Activated CD8-positive, alpha-beta T cell treated with anti-CD3 and anti-CD28 coated beads, Interleukin-2, amount 10 ng/mL, durations not matched to agents 7 days and 5 days (primary cell): ENCODE results near the gene ELAVL1. TPM values are rescaled to one million over a fixed set of nuclear protein-coding genes. Genes with fewer than 3 reads are reported as not detected.

ENCODE experiments used
- ATAC-seq: fragments of 150-1000 bp; cut with Tn5 transposase; one replicate; pipeline ENCODE4 v1.10.0; 2021; ENCODE audit warnings: moderate library complexity
- CTCF ChIA-PET: fragments of 350-600 bp; sonication (Branson Sonifier 250); formaldehyde crosslinking; loops from one replicate; lab custom pipeline; 2021; ENCODE audit warnings: antibody characterized with exemption; lab: Charles Lee
- POLR2A ChIA-PET: fragments of 350-600 bp; sonication (Branson Sonifier 250); formaldehyde crosslinking; loops from one replicate; lab custom pipeline; 2021; ENCODE audit warnings: antibody characterized with exemption; lab: Charles Lee
- DNase-seq: peaks from one replicate; pipeline ENCODE4 v3.0.0-alpha.2; 2020
- H3K27ac Mint-ChIP-seq: one replicate; pipeline ENCODE4 v1.8.0; 2021; ENCODE audit warnings: mild to moderate bottlenecking, mixed read lengths
- H3K27me3 Mint-ChIP-seq: one replicate; pipeline ENCODE4 v1.8.0; 2021; ENCODE audit warnings: low read depth, mixed read lengths
- H3K36me3 Mint-ChIP-seq: one replicate; pipeline ENCODE4 v1.8.0; 2021; ENCODE audit warnings: low read depth, mixed read lengths
- H3K4me1 Mint-ChIP-seq: one replicate; pipeline ENCODE4 v1.8.0; 2021; ENCODE audit warnings: low read depth, mixed read lengths
- H3K4me3 Mint-ChIP-seq: one replicate; pipeline ENCODE4 v1.8.0; 2021; ENCODE audit warnings: mild to moderate bottlenecking, mixed read lengths
- H3K9me3 Mint-ChIP-seq: one replicate; pipeline ENCODE4 v1.8.0; 2022; ENCODE audit warnings: mixed read lengths; ENCODE audit not compliant: insufficient read depth
- total RNA-seq, 2 experiments: library from RNA; stranded (reverse); gene quantifications; one replicate each; pipeline ENCODE4 v1.2.3, GENCODE V29; 2021

Gene ELAVL1
- total RNA-seq, 2 experiments from 2014 or later: 128 to 132 TPM

DNA sequence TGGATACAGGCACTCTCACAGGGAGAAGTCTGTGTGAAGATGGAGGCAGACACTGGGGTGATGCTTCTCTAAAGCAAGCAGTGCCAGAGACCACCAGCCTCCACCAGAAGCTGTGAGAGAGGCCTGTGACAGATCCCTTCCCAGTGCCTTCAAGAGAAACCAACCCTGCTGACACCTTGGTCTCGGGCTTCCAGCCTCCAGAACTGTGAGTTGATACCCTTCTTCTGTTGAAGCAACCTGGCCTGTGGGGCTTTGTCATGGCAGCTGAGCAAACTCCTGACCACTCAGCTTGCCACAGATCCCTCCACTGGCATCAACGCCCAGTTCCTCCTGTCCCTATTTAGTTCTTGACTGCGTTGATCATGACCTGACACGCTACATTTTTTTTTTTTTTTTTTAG, 29.0 kb downstream of the ELAVL1 start:
- ChIA-PET CTCF (no interaction called here), POLR2A (no interaction called here)
- no peaks in the 10 kb centered on the region for H3K9me3 Mint-ChIP-seq
- no peaks in the 10 kb centered on the region for H3K4me1 Mint-ChIP-seq
- H3K4me3 Mint-ChIP-seq: no peak overlapping the region
- DNase-seq (no peak), ATAC-seq (no peak)
- no peaks in the 10 kb centered on the region for H3K27me3 Mint-ChIP-seq
- H3K36me3 Mint-ChIP-seq: peaks cover 23% of the 10 kb centered on the region
- no peak overlapping the region for H3K27ac Mint-ChIP-seq

DNA sequence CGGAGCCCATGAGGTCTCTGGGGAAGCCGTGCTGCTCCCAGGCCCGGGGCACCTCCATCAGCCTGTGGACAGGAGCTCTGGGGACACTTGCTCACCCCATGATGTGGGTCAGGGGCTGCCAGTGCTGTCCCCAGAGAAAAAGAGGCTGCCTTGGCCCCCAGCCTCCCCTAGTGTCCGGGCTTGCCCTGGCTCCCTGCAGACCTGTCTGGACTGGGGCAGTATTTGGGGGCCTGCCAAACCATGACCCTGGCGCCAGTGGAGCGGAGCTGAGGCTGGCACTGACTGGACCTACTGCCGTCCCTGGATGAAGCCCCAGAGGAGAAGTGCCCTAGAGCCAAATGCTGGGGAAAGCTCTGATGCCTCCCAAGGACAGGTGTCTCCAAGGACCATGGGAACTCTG, 30.4 kb downstream of the ELAVL1 start:
- ATAC-seq (no peak), DNase-seq (no peak)
- Mint-ChIP-seq H3K4me3 (no peak overlapping the region), H3K27ac (no peak overlapping the region), H3K4me1 (no peaks in the 10 kb centered on the region), H3K36me3 (peaks cover 14% of the 10 kb centered on the region), H3K9me3 (no peaks in the 10 kb centered on the region), H3K27me3 (no peaks in the 10 kb centered on the region)
- ChIA-PET POLR2A (no interaction called here), CTCF (no interaction called here)

DNA sequence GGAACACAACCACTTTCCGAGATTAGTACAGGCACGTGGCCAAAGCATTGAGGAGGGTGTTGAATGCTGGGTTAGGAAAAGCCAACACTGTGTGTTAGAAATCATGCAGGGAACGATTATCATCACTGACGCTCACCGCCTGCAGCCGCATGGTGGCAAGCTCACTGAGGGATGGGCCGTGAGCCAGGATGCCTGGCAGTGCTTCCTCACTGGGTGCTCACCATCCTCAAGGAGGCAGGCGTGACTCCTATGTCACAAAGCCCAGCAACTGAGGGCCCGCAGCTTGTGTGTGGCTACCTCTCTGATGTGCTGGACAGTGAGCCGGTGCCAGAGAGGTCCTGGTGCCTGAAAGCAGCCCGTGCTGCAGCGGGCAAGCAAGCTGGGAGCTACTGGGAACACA, 31.6 kb downstream of the ELAVL1 start:
- Mint-ChIP-seq H3K4me3 (no peak overlapping the region), H3K27ac (peak overlapping the region; percentile 22), H3K9me3 (no peaks in the 10 kb centered on the region), H3K27me3 (no peaks in the 10 kb centered on the region), H3K36me3 (peaks cover 14% of the 10 kb centered on the region), H3K4me1 (no peaks in the 10 kb centered on the region)
- CTCF ChIA-PET: no interaction called here
- ATAC-seq (no peak), DNase-seq (no peak)
- POLR2A ChIA-PET: interaction anchor here (0.6 kb wide), 1 partner anchor 277 kb away, joined by 3 read pairs; no protein-coding TSS in a partner anchor

DNA sequence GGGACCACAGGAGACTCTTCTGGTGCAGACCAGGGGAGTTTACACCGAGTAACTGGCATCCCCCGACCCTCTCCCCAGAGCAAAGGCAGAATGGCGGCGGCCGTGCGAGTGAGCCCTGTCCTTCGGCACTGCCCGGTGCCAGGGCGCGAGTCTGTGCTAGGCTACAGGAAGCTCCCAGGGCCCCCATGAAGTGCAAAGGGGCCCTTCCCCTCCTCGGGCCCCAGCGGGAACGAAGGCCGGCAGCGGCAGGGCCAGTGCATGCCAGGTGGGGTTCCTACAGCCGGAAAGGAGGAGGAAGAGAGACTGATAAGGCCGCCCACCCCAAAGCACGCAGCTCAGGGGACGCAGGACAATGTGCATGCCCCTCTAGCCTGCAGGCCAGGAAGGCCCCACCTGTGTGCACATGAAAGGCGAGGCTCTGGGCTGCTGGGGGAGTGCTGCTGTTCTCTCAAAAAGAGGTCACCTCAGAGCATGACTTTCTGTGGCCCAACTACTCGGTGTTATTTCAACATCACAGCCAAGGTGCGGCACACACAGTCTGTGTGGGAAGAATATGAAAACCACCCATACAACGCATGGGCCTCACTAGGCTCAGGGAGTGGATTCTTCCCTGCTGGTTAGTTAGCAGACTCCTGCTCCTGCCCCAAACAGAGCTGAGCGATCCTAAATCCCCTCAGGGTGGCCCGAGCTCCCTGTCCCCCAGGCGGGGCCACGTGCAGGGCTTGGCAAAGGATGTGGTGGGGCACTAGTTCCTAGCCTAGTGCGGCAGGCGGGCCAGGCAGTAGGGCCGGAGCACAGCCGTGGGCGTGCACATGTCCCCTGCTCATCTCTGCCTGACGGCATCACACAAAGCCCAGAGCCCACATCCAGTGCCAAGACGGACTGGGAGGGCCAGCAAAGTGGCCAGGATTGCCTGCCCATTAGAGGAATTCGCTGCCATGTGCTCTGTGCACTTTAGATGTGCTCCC, 33.6 kb downstream of the ELAVL1 start:
- peaks cover 19% of the 10 kb centered on the region for H3K36me3 Mint-ChIP-seq
- H3K4me1 Mint-ChIP-seq: no peaks in the 10 kb centered on the region
- ChIA-PET CTCF (interaction anchor here (1.2 to 1.8 kb wide), 3 partner anchors 23 to 43 kb away, joined by 4 to 9 read pairs (median 5); no protein-coding TSS in a partner anchor), POLR2A (no interaction called here)
- ATAC-seq: no peak
- no peak for DNase-seq
- no peaks in the 10 kb centered on the region for H3K27me3 Mint-ChIP-seq
- no peak overlapping the region for H3K27ac Mint-ChIP-seq
- no peaks in the 10 kb centered on the region for H3K9me3 Mint-ChIP-seq
- no peak overlapping the region for H3K4me3 Mint-ChIP-seq

GRCh38 chr19:7970716-7971448, 34.6 kb downstream of the ELAVL1 start:
- Mint-ChIP-seq H3K4me1 (peaks cover 5% of the 10 kb centered on the region), H3K27ac (peak overlapping the region; percentile 39), H3K27me3 (no peaks in the 10 kb centered on the region), H3K4me3 (no peak overlapping the region), H3K9me3 (no peaks in the 10 kb centered on the region), H3K36me3 (peaks cover 25% of the 10 kb centered on the region)
- ChIA-PET CTCF (interaction anchor here (0.6 to 2.1 kb wide), 10 partner anchors 10 to 574 kb away, joined by 3 to 16 read pairs (median 4); partner anchors contain the start of gene TIMM44), POLR2A (interaction anchor here (0.7 kb wide), 1 partner anchor 962 kb away, joined by 3 read pairs; no protein-coding TSS in a partner anchor)
- ATAC-seq: no peak
- peak; percentile 38 for DNase-seq

DNA sequence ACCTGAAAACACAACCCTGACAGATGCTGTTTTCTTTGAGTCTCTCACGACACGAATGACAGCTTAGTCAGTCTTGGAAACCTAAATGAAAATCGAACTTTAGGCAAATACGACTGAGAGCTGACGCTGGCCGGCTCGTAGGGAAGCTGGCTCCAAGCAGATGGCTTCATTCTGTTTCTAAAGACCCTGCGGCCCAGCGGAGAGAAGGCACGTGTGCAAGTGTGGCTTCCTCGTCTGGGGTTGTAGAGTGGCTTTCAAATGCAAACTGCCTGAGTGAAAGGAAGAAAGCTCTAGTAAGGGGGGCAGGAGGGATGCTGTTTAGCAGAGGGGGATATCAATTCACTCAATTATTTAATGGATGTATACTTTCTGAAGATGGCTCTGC, 35.9 kb downstream of the ELAVL1 start:
- DNase-seq (no peak), ATAC-seq (no peak)
- Mint-ChIP-seq H3K27me3 (no peaks in the 10 kb centered on the region), H3K36me3 (peaks cover 26% of the 10 kb centered on the region), H3K4me3 (no peak overlapping the region), H3K27ac (no peak overlapping the region), H3K9me3 (no peaks in the 10 kb centered on the region), H3K4me1 (peaks cover 8% of the 10 kb centered on the region)
- CTCF ChIA-PET: interaction anchor here (2.1 kb wide), 1 partner anchor 26 kb away, joined by 16 read pairs; the partner anchor contains the start of gene TIMM44
- POLR2A ChIA-PET: no interaction called here

DNA sequence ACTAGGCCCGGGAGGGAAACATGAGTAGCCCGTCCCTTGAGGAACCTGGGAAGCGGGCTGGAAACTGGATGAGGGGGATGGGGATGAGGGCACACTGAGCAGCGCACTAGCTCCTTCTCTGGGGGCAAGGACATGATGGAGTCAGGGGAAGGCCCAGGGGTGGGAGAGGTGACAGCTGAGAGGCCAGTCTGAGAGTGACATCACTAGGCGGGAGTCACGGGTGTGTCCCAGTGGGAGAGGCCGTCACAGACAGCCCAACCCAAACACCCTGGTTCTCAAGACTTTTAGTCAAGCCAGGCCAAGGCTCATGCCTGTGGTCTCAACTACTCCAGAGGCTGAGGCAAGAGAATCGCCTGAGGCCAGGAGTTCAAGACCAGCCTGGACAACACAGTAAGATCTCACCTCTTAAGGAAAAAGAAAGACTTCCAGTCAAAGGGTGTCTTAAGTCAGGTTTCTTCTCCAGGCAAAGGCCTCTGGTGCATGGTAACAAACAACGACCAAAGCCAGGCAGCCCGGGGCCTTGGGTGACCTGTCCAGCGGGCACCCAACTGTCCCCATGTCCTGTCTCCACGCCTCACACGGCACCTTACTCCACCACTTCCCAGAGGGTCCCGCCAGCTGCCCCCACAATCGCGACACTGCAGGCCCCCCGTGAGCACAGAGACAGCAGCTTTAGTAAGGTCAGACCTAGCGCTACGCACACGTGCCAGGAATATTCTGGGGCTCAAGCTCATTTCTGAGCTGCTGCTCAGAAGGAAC, 36.5 kb downstream of the ELAVL1 start:
- DNase-seq (no peak), ATAC-seq (no peak)
- no peaks in the 10 kb centered on the region for H3K27me3 Mint-ChIP-seq
- peaks cover 8% of the 10 kb centered on the region for H3K4me1 Mint-ChIP-seq
- H3K36me3 Mint-ChIP-seq: peaks cover 25% of the 10 kb centered on the region
- ChIA-PET CTCF (interaction anchor here (2.1 kb wide), 1 partner anchor 25 kb away, joined by 16 read pairs; the partner anchor contains the start of gene TIMM44), POLR2A (no interaction called here)
- no peak overlapping the region for H3K4me3 Mint-ChIP-seq
- H3K9me3 Mint-ChIP-seq: no peaks in the 10 kb centered on the region
- H3K27ac Mint-ChIP-seq: no peak overlapping the region

GRCh38 chr19:7968008-7968795, 37.2 kb downstream of the ELAVL1 start:
- CTCF ChIA-PET: no interaction called here
- Mint-ChIP-seq H3K27me3 (no peaks in the 10 kb centered on the region), H3K4me3 (no peak overlapping the region), H3K4me1 (peaks cover 8% of the 10 kb centered on the region), H3K36me3 (peaks cover 22% of the 10 kb centered on the region), H3K9me3 (no peaks in the 10 kb centered on the region), H3K27ac (peak overlapping the region; percentile 52)
- DNase-seq (no peak), ATAC-seq (peak; percentile 19)
- POLR2A ChIA-PET: interaction anchor here (1.1 kb wide), 1 partner anchor 25 kb away, joined by 3 read pairs; the partner anchor contains the start of gene TIMM44

DNA sequence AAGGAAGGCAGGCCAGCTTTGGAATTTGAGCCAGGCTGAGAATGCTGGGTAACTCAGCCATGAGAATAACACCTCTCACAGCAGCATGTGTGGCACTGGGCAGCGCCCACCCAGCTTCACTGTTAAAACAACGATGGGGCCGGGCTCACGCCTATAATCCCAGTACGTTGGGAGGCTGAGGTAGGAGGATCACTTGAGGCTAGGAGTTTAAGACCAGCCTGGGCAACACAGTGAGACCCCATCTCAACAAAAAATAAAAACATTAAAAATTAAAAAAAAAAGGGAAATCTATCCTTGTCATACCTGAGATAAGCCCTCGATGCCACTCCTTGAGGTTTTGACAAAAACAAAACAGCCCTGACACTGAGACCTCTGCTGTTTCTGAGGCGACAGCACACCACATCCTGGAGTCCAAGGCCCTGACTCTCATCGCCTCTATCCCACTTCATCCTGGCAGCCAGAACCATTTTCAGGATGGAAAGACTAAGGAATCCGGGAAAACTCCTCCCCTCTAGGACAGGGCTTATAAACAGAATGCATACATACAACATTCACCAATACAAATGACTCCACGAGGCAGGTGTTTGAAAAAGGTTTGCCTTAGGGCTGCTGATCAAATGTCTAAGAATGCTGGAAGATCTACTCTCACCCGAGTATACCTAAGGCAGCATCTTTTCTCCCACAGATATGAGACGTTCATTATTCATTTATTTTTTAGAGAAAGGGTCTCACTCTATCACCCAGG, 39.3 kb downstream of the ELAVL1 start:
- Mint-ChIP-seq H3K4me1 (peaks cover 8% of the 10 kb centered on the region), H3K27me3 (no peaks in the 10 kb centered on the region), H3K27ac (peak overlapping the region; percentile 22), H3K36me3 (peaks cover 29% of the 10 kb centered on the region), H3K9me3 (no peaks in the 10 kb centered on the region), H3K4me3 (no peak overlapping the region)
- ATAC-seq (no peak), DNase-seq (no peak)
- ChIA-PET CTCF (interaction anchor here (1.2 to 1.8 kb wide), 2 partner anchors 22 to 36 kb away, joined by 3 to 5 read pairs; partner anchors contain the start of gene TIMM44), POLR2A (interaction anchor here (0.7 kb wide), 1 partner anchor 1853 kb away, joined by 4 read pairs; the partner anchor contains the start of gene FBXL12)

DNA sequence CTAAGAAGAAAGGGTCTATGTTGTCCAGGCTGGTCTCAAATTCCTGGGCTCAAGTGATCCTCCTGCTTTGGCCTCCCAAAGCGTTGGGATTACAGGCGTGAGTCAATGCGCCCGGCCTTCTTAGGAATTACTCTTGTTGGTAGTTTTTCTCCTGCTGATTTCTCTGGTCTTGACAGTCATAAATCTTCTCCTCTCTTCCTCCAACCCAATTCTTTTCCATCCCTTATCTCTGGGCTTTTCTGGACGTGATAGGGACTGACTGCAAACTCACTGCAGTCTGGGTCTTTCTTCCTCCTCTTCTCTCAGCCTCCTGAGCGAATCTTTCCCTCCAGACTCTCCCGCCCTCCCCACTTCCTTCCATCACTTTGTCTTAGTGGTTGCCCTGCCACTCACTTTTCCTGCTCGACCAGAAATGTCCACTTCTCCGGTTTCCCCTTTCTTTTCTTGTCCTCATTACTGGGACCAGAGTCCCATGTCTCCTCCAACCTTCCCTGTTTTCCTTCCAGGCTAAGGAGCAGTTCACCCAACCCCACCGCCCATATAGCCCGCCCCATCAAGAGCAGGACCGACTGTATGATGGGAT, 40.1 kb downstream of the ELAVL1 start:
- DNase-seq: no peak
- CTCF ChIA-PET: interaction anchor here (1.8 kb wide), 1 partner anchor 21 kb away, joined by 5 read pairs; the partner anchor contains the start of gene TIMM44
- no peak for ATAC-seq
- POLR2A ChIA-PET: interaction anchor here (0.5 to 1.2 kb wide), 3 partner anchors 13 to 1853 kb away, joined by 4 read pairs; partner anchors contain the start of gene FBXL12
- H3K4me1 Mint-ChIP-seq: peaks cover 8% of the 10 kb centered on the region
- peaks cover 31% of the 10 kb centered on the region for H3K36me3 Mint-ChIP-seq
- no peak overlapping the region for H3K4me3 Mint-ChIP-seq
- no peaks in the 10 kb centered on the region for H3K9me3 Mint-ChIP-seq
- H3K27ac Mint-ChIP-seq: peak overlapping the region; percentile 16
- no peaks in the 10 kb centered on the region for H3K27me3 Mint-ChIP-seq
